NCI-H226 (cell line): ENCODE measurements around the gene FAM3A.

Experiments used
- DNase-seq: peaks from one replicate; pipeline ENCODE4 v3.0.0-alpha.2; 2015

The FAM3A gene

GRCh38 chrX:154477891-154478477 lies 38.0 kb downstream of the FAM3A start:
- no peak for DNase-seq

GRCh38 chrX:154476821-154477220 lies 39.2 kb downstream of the FAM3A start:
- no peak for DNase-seq

DNA sequence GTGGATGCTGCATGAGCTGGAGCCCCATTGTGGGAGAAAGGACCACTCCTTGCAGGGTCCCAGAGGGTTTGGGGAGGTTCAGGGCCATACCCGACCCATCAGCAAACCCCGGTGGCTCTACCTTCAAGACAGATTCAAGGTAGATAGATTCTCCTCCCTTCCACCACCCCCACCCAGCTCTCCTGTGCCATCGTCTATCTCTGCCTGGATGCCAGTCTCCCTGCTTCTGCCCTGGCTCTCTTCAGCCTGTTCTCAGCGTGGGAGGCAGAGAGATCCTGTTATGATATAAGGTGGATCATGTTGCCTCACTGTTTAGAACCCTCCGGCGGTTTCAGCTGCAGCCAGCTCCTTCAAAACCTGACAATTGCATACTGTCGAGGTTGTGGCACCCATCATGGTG lies 42.3 kb downstream of the FAM3A start:
- no peak for DNase-seq

DNA sequence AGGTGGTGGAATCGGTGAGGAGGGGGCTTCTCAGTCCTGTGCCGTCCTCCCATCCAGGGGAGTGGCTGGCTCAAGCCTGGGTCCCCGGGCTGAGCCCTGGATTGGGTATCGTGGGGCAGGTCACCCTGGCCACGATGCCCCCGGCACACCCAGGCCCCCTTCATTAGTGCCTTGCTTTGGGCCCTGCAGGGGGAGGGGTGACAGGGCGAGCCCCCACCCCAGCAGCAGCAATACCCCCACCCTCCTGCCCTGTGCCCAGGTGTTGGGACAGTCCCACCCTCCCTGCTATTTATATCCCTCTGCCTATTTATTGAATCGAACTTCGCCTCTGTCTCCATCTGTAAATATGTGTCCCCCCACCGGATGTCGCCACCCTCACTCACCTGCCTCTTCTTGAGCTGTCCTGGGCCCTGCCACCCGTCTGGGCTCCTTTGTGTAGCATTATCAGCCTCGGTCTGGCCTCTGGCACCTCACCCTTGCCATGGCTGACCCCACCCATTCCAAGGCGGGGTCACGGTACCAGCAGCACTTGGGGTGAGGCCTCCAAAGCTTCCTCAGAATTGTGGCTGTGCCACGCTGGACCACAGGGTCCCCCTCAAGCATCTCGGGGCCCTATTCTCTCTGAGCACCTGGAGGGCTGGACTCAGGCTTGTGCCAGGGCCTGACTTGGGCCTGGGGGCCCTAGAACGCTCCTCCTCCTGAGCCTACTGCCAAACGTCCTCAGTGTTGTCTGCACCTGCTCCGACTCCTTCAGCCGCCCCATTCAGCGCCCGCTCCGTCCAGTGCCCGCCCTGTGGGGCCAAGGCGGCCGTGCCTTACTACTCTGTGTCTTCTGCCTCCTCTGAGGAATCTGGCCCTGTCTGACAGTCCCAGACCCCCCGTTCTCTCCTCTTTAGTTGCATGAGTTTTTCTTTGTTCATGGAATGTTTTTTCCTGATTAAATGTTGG lies 43.1 kb downstream of the FAM3A start:
- DNase-seq: no peak

GRCh38 chrX:154471839-154472684 lies 44.0 kb downstream of the FAM3A start:
- DNase-seq: no peak

DNA sequence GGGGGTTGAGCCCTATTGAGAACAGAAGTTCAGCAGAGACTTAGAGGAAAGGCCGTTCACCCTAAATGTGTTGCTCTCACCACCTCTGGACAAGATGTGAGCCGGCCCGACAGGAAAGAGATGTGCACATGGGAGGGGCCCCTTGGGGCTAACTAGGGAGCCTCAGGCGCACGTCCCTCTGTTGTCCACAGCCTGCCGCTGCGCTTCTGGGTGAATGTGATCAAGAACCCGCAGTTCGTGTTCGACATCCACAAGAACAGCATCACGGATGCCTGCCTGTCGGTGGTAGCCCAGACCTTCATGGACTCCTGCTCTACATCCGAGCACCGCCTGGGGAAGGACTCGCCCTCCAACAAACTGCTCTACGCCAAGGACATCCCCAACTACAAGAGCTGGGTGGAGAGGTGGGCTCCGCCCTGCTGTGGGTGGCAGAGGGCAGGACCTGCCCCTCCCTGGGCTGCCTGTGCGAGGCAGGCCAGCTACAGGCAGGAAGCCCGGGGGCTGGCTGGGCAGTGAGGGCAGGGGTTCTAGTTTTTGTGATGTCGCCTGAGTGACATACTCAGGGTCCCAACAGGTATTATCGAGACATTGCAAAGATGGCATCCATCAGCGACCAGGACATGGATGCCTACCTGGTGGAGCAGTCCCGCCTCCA lies 45.0 kb downstream of the FAM3A start:
- DNase-seq: no peak

GRCh38 chrX:154470434-154470833 lies 45.6 kb downstream of the FAM3A start:
- DNase-seq: no peak

- no peak for DNase-seq
These were observed 46.2 kb downstream of the FAM3A start for GRCh38 chrX:154469880-154470279.

- DNase-seq: no peak
These were observed 46.9 kb downstream of the FAM3A start for GRCh38 chrX:154469114-154469513.

GRCh38 chrX:154468217-154468616 lies 47.8 kb downstream of the FAM3A start:
- DNase-seq: no peak

- no peak for DNase-seq
These were observed 48.5 kb downstream of the FAM3A start for GRCh38 chrX:154467556-154467955.

- no peak for DNase-seq
These were observed 49.1 kb downstream of the FAM3A start for GRCh38 chrX:154466907-154467306.

DNA sequence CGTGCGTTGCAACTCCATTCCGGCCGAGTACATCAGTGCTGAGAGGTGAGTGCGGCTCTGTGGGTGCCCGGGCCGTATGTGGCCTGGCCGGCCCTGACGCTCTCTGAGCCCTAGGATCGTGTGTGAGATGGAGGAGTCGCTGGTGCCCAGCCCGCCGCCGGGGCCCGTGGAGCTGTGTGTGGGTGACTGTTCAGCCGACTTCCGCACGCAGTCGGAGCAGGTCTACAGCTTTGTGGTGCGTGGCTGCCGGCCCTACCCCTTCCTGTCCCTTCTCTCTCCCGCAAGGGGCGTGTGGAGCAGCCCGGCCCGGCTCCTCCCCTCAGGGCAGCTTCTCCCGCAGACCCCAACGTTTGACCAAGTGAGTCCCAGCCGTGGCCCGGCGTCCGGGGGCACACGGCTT lies 50.0 kb downstream of the FAM3A start:
- no peak for DNase-seq

DNA sequence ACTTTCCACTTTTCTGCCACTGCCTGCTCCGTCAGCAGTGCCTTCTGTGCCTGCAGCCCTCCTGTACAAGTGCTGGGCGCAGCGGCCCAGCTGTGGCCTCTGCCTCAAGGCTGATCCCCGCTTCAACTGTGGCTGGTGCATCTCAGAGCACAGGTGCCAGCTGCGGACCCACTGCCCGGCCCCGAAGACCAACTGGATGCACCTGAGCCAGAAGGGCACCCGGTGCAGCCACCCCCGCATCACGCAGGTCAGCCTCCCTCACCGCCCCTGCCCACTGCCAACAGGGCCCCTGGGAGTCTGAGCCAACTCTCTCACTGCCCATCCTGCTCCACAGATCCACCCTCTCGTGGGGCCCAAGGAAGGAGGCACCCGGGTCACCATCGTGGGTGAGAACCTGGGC lies 50.4 kb downstream of the FAM3A start:
- no peak for DNase-seq

- no peak for DNase-seq
These were observed 51.1 kb downstream of the FAM3A start for GRCh38 chrX:154464806-154465365.

GRCh38 chrX:154463611-154464220 lies 52.3 kb downstream of the FAM3A start:
- no peak for DNase-seq

- no peak for DNase-seq
These were observed 53.6 kb downstream of the FAM3A start for GRCh38 chrX:154462396-154462795.

GRCh38 chrX:154460326-154460725 lies 55.7 kb downstream of the FAM3A start:
- DNase-seq: no peak

GRCh38 chrX:154459832-154460231 lies 56.2 kb downstream of the FAM3A start:
- no peak for DNase-seq

DNA sequence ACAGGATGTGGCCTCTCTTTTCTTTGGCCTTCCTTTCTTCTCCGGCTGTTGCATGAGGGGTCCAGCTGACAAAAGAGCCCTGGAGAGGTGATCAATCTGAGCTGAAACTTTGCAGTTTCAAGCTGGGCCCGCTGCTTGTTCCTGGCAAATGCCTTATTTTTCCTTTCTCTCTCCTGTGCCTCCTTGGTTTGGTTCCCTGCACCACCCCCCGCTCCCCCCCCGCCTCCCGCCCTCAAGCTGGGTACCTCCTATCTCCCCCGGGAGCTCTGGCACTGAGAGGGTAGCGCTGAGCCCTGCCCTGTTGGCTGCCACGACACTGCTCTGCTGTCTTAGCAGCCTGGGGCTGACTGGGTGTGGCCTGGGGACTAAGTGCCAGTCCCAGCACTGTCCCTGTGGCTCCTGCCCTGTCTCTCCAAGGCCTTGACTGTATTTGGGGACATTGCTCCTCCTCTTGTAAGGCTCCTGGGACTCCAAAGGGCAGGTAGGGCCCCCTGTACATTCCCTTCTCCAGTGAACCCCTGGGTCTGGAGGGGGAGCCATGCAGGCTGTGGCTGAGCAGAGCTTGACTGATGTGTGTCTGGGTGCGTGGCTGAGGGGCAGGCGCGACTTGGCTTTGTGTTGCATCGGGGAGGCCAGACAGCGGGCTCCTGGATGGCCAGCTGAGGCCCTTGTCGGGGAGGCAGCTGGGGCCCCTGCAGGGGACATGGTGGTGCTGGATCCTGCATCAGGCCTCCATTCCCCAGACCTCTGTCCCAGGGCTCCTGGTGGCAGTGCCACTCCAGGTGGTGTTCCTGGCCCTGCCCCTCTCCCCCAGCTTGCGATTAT lies 56.9 kb downstream of the FAM3A start:
- DNase-seq: no peak
